H9 (cell line): ENCODE results near the gene CPXM2. TPM values are rescaled to one million over a fixed set of nuclear protein-coding genes. Genes with fewer than 3 reads are reported as not detected.

Source experiments
- DNase-seq: peaks from one replicate; pipeline ENCODE4 v3.0.0-alpha.2; 2017
- H2AFZ ChIP-seq: one replicate; pipeline ENCODE4 v1.6.1; 2013; ENCODE audit warnings: mild to moderate bottlenecking, low read length, control low read depth, moderate library complexity
- H2AK5ac ChIP-seq: 2 replicates; pipeline ENCODE4 v1.6.1; 2013; ENCODE audit warnings: low read length, control low read depth, mixed read lengths; ENCODE audit not compliant: insufficient read length
- H2BK120ac ChIP-seq: one replicate; pipeline ENCODE4 v1.6.1; 2013; ENCODE audit warnings: low read depth, mild to moderate bottlenecking, low read length, control low read depth, inconsistent platforms; ENCODE audit not compliant: poor library complexity, severe bottlenecking
- H2BK12ac ChIP-seq: 2 replicates; pipeline ENCODE4 v1.6.1; 2013; ENCODE audit warnings: low read length, control low read depth, mixed read lengths, low read depth; ENCODE audit not compliant: insufficient read length
- H2BK15ac ChIP-seq: 2 replicates; pipeline ENCODE4 v1.6.1; 2013; ENCODE audit warnings: low read depth, low read length, control low read depth
- H2BK20ac ChIP-seq: one replicate; pipeline ENCODE4 v1.6.1; 2013; ENCODE audit warnings: low read depth, mild to moderate bottlenecking, low read length, control low read depth, inconsistent platforms; ENCODE audit not compliant: poor library complexity, severe bottlenecking
- H2BK5ac ChIP-seq: 2 replicates; pipeline ENCODE4 v1.6.1; 2013; ENCODE audit warnings: low read length, control low read depth, mixed read lengths; ENCODE audit not compliant: insufficient read length
- H3K14ac ChIP-seq: 2 replicates; pipeline ENCODE4 v1.6.1; 2013; ENCODE audit warnings: low read length, control low read depth; ENCODE audit not compliant: insufficient read depth
- H3K18ac ChIP-seq: 2 replicates; pipeline ENCODE4 v1.6.1; 2013; ENCODE audit warnings: low read depth, mild to moderate bottlenecking, mixed read lengths, low read length, control low read depth; ENCODE audit not compliant: insufficient read length
- H3K23ac ChIP-seq: 2 replicates; pipeline ENCODE4 v1.6.1; 2013; ENCODE audit warnings: low read length, control low read depth, mixed read lengths, low read depth; ENCODE audit not compliant: insufficient read length
- H3K23me2 ChIP-seq: 2 replicates; pipeline ENCODE4 v1.6.1; 2013; ENCODE audit warnings: low read depth, mild to moderate bottlenecking, mixed read lengths, low read length, control low read depth; ENCODE audit not compliant: insufficient read length, poor library complexity, severe bottlenecking
- H3K27ac ChIP-seq: 2 replicates; pipeline ENCODE4 v1.5.1; 2013; ENCODE audit warnings: low read length, control low read depth, mixed read lengths, low read depth; ENCODE audit not compliant: insufficient read length
- H3K27me3 ChIP-seq: 2 replicates; pipeline ENCODE4 v1.6.1; 2013; ENCODE audit warnings: low read length, control low read depth, inconsistent platforms; ENCODE audit not compliant: insufficient read depth
- H3K4ac ChIP-seq: 2 replicates; pipeline ENCODE4 v1.6.1; 2013; ENCODE audit warnings: low read depth, mild to moderate bottlenecking, control low read depth, inconsistent platforms, low read length, moderate library complexity
- H3K4me1 ChIP-seq: 2 replicates; pipeline ENCODE4 v1.6.1; 2013; ENCODE audit warnings: low read length, control low read depth, inconsistent platforms; ENCODE audit not compliant: insufficient read depth
- H3K4me2 ChIP-seq: 2 replicates; pipeline ENCODE4 v1.6.1; 2013; ENCODE audit warnings: low read length, control low read depth, mixed read lengths; ENCODE audit not compliant: insufficient read length, insufficient read depth
- H3K56ac ChIP-seq: 2 replicates; pipeline ENCODE4 v1.6.1; 2013; ENCODE audit warnings: low read depth, mild to moderate bottlenecking, mixed read lengths, low read length, control low read depth; ENCODE audit not compliant: insufficient read length
- H3K79me1 ChIP-seq: 2 replicates; pipeline ENCODE4 v1.6.1; 2013; ENCODE audit warnings: low read depth, mild to moderate bottlenecking, moderate library complexity, low read length, control low read depth, inconsistent platforms; ENCODE audit not compliant: insufficient read depth, poor library complexity, severe bottlenecking
- H3K79me2 ChIP-seq: 2 replicates; pipeline ENCODE4 v1.6.1; 2013; ENCODE audit warnings: low read length, control low read depth, inconsistent platforms; ENCODE audit not compliant: insufficient read depth
- H3K9ac ChIP-seq: 2 replicates; pipeline ENCODE4 v1.6.1; 2013; ENCODE audit warnings: low read length, control low read depth, mixed read lengths; ENCODE audit not compliant: insufficient read length; ENCODE audit errors: extremely low read depth
- H3K9me3 ChIP-seq: one replicate; pipeline ENCODE4 v1.6.1; 2013; ENCODE audit warnings: low read depth, low read length, inconsistent platforms; ENCODE audit not compliant: control insufficient read depth
- H3T11ph ChIP-seq: one replicate; pipeline ENCODE4 v1.6.1; 2013; ENCODE audit warnings: mild to moderate bottlenecking, low read length, control low read depth, inconsistent platforms
- H4K20me1 ChIP-seq: one replicate; pipeline ENCODE4 v1.6.1; 2013; ENCODE audit not compliant: control insufficient read depth, insufficient read length, insufficient read depth
- H4K5ac ChIP-seq: 2 replicates; pipeline ENCODE4 v1.6.1; 2013; ENCODE audit warnings: low read depth, mild to moderate bottlenecking, mixed read lengths, low read length, control low read depth; ENCODE audit not compliant: insufficient read length
- H4K8ac ChIP-seq: replicated peaks from 2 replicates; pipeline ENCODE4 v1.6.1; 2013; ENCODE audit warnings: low read length, control low read depth, mixed read lengths, low read depth; ENCODE audit not compliant: insufficient read length
- H4K91ac ChIP-seq: 2 replicates; pipeline ENCODE4 v1.6.1; 2013; ENCODE audit warnings: low read depth, mild to moderate bottlenecking, moderate library complexity, mixed read lengths, low read length, control low read depth; ENCODE audit not compliant: insufficient read length
- H3K27ac Mint-ChIP-seq, 3 experiments: 2 replicates in 2 of 3; 3 replicates in 1 of 3; pipeline ENCODE4 v1.8.0; 2020 to 2021; ENCODE audit warnings: mixed read lengths in 3 of 3, mild to moderate bottlenecking in 1 of 3, moderate library complexity in 1 of 3
- H3K27me3 Mint-ChIP-seq: 2 replicates; pipeline ENCODE4 v1.8.0; 2021; ENCODE audit warnings: low read depth, mild to moderate bottlenecking, moderate library complexity, mixed read lengths
- H3K36me3 Mint-ChIP-seq, 3 experiments: 2 replicates in 2 of 3; 3 replicates in 1 of 3; pipeline ENCODE4 v1.8.0; 2020 to 2021; ENCODE audit warnings: low read depth in 3 of 3, mixed read lengths in 3 of 3; ENCODE audit not compliant: insufficient read depth in 1 of 3
- H3K4me1 Mint-ChIP-seq, 2 experiments: 2 replicates each; pipeline ENCODE4 v1.8.0; 2020; ENCODE audit warnings: mixed read lengths in 2 of 2
- H3K4me3 Mint-ChIP-seq, 2 experiments: 2 replicates in 1 of 2; 3 replicates in 1 of 2; pipeline ENCODE4 v1.8.0; 2020 to 2021; ENCODE audit warnings: mild to moderate bottlenecking in 2 of 2, mixed read lengths in 2 of 2, moderate library complexity in 1 of 2
- H3K9me3 Mint-ChIP-seq, 2 experiments: 2 replicates in 1 of 2; 3 replicates in 1 of 2; pipeline ENCODE4 v1.8.0; 2020; ENCODE audit warnings: mild to moderate bottlenecking in 2 of 2, mixed read lengths in 2 of 2, moderate library complexity in 1 of 2
- WGBS: extraction: QIAGEN DNeasy Blood & Tissue Kit; methylation state at CpG from one replicate; pipeline ENCODE4 v1.1.7; 2013; ENCODE audit warnings: missing lambda C conversion rate, low lambda C conversion rate, mixed read lengths; ENCODE audit not compliant: insufficient read length; ENCODE audit errors: extremely low coverage; 5-methylcytosine and 5-hydroxymethylcytosine counted together
- total RNA-seq: library from RNA; stranded (reverse); gene quantifications from 2 replicates; pipeline ENCODE4 v1.2.1, GENCODE V29; 2021
- TF ChIP-seq, protein P1 (sequence below): fragments of 200-600 bp; sonication (generic); conservative IDR thresholded peaks from 3 replicates; pipeline ENCODE4 v1.8.0; 2021; ENCODE audit warnings: antibody characterized with exemption, mild to moderate bottlenecking

CPXM2 gene
- total RNA-seq, 1 experiment from 2014 or later: 1.7 TPM

GRCh38 chr10:123890756-123891143 is 857 bp downstream of the CPXM2 start:
- no peak overlapping the region for H3K27ac ChIP-seq
- Mint-ChIP-seq H3K4me3 (peak overlapping the region; percentile 56 to 76), H3K27ac (no peak overlapping the region), H3K36me3 (no peaks in the 10 kb centered on the region), H3K27me3 (peaks cover 51% of the 10 kb centered on the region), H3K4me1 (peaks cover 11 to 30% of the 10 kb centered on the region in 2 experiments), H3K9me3 (peaks cover 0 to 3% of the 10 kb centered on the region in 2 experiments; a peak in 2 of 5 replicates)
- H3K79me1 ChIP-seq: no peaks in the 10 kb centered on the region
- H3K9ac ChIP-seq: no peak overlapping the region
- no peak overlapping the region for H3K23ac ChIP-seq
- H3K9me3 ChIP-seq: no peaks in the 10 kb centered on the region
- H3K4ac ChIP-seq: no peak overlapping the region
- no peak overlapping the region for H3K14ac ChIP-seq
- H3K79me2 ChIP-seq: no peaks in the 10 kb centered on the region; the same call in 1 of the 2 replicates
- no peak for DNase-seq
- H3K4me1 ChIP-seq: peaks cover 1% of the 10 kb centered on the region; the same call in 1 of the 2 replicates
- no peak overlapping the region for H2AFZ ChIP-seq
- H3K4me2 ChIP-seq: peak overlapping the region; percentile 63
- no peak overlapping the region for H2BK5ac ChIP-seq
- no peak overlapping the region for H2BK12ac ChIP-seq
- H4K20me1 ChIP-seq: no peaks in the 10 kb centered on the region
- H2BK120ac ChIP-seq: no peak overlapping the region
- H4K5ac ChIP-seq: no peak overlapping the region
- no peak overlapping the region for H4K91ac ChIP-seq
- no peak overlapping the region for H3K56ac ChIP-seq
- H3K23me2 ChIP-seq: peaks cover 7% of the 10 kb centered on the region
- WGBS: no CpG with 5 or more reads among the region's 6 CpGs
- H4K8ac ChIP-seq: no peak overlapping the region
- no peak overlapping the region for H3T11ph ChIP-seq
- H2BK15ac ChIP-seq: no peak overlapping the region
- TF ChIP-seq, protein P1, sequence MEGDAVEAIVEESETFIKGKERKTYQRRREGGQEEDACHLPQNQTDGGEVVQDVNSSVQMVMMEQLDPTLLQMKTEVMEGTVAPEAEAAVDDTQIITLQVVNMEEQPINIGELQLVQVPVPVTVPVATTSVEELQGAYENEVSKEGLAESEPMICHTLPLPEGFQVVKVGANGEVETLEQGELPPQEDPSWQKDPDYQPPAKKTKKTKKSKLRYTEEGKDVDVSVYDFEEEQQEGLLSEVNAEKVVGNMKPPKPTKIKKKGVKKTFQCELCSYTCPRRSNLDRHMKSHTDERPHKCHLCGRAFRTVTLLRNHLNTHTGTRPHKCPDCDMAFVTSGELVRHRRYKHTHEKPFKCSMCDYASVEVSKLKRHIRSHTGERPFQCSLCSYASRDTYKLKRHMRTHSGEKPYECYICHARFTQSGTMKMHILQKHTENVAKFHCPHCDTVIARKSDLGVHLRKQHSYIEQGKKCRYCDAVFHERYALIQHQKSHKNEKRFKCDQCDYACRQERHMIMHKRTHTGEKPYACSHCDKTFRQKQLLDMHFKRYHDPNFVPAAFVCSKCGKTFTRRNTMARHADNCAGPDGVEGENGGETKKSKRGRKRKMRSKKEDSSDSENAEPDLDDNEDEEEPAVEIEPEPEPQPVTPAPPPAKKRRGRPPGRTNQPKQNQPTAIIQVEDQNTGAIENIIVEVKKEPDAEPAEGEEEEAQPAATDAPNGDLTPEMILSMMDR: no peak
- H3K27me3 ChIP-seq: no peaks in the 10 kb centered on the region; the same call in 1 of the 2 replicates
- no peak overlapping the region for H3K18ac ChIP-seq
- H2BK20ac ChIP-seq: no peak overlapping the region
- no peak overlapping the region for H2AK5ac ChIP-seq
